ENCODE data around the gene KRTAP5-9.
"Not testable (repeated sequence)": the region's sequence is repeated elsewhere in the genome, so short reads cannot be mapped to it uniquely, and the experiment has no call there.

Gene KRTAP5-9

DNA sequence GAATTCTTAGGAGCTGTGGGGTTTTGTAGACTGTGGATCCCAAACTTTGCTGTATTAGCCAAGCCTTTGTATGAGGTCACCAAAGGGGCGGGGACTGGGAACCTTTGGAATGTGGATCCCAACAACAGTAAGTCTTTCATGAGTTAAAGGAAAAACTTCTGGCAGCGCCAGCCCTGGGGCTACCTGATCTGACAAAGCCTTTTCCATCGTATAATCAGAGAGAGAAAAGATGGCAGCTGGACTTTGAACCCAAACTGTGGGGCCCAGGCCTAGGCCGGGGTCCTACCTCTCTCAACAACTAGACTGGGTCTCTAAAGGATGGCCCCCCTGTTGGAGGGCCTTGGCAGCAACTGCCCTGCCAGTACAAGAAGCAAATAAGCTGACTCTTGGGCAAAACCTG, 40.1 kb downstream of the KRTAP5-9 start:
- DNase-seq: not testable (repeated sequence)

DNA sequence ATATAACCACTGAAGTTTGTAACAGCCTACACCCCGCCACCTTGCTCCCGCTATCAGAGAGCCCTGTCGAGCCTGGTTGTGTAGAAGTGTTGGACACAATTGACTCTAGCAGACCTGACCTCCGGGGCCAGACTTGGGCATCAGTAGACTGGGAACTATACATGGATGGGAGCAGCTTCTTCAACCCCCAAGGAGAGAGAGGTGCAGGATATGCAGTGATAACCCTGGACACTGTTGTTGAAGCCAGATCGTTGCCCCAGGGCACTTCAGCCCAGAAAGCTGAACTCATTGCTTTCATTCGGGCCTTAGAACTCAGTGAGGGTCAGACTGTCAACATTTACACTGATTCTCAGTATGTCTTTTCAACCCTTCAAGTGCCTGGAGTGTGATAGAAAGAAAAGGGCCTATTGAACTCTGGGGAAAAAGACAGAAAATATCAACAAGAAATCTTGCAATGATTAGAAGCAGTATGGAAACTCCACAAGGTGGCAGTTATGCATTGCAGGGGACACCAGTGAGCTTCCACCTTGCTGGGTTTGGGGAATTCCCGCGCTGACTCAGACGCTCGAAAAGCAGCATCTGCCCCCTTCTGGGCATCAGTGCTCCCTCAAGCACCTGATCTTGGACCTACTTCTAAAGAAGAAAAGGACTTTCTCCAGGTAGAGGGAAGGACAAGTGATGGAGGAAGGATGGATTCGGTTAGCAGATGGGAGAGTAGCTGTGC, 40.8 kb downstream of the KRTAP5-9 start:
- DNase-seq: peak in 1 of 5 donors; percentile 16

GRCh38 chr11:71589546-71589920, 41.3 kb downstream of the KRTAP5-9 start:
- not testable (repeated sequence) for DNase-seq

All from T-helper 1 cell (primary cell).